Effector memory CD8-positive, alpha-beta T cell (primary cell): ENCODE data around the gene KSR2.

Experiments
- ATAC-seq: fragments of 150-1000 bp; cut with Tn5 transposase; replicated peaks from 2 replicates; pipeline ENCODE4 v1.10.0; 2021; ENCODE audit warnings: mild to moderate bottlenecking, moderate library complexity
- DNase-seq, 3 experiments: peaks; one replicate each; pipeline ENCODE4 v3.0.0; 2021
- H3K27ac Mint-ChIP-seq, 2 donors: one replicate each; pipeline ENCODE4 v1.8.0; 2022; ENCODE audit warnings: mild to moderate bottlenecking in 2 of 2, mixed read lengths in 2 of 2, moderate library complexity in 2 of 2
- H3K27me3 Mint-ChIP-seq, 2 donors: one replicate each; pipeline ENCODE4 v1.8.0; 2022; ENCODE audit warnings: mixed read lengths in 2 of 2
- H3K36me3 Mint-ChIP-seq: one replicate; pipeline ENCODE4 v1.8.0; 2022; ENCODE audit warnings: mild to moderate bottlenecking, moderate library complexity, mixed read lengths; ENCODE audit not compliant: insufficient read depth
- H3K4me1 Mint-ChIP-seq, 2 donors: one replicate each; pipeline ENCODE4 v1.8.0; 2022; ENCODE audit warnings: low read depth in 2 of 2, mixed read lengths in 2 of 2
- H3K4me3 Mint-ChIP-seq, 2 donors: one replicate each; pipeline ENCODE4 v1.8.0; 2022; ENCODE audit warnings: mild to moderate bottlenecking in 2 of 2, mixed read lengths in 2 of 2, moderate library complexity in 2 of 2
- H3K9me3 Mint-ChIP-seq, 2 donors: one replicate each; pipeline ENCODE4 v1.8.0; 2022; ENCODE audit warnings: mixed read lengths in 2 of 2

Gene KSR2

GRCh38 chr12:117936722-117937484 lies 31.9 kb downstream of the KSR2 start:
- Mint-ChIP-seq H3K27me3 (peaks cover 19 to 45% of the 10 kb centered on the region in 2 donors), H3K36me3 (no peaks in the 10 kb centered on the region), H3K27ac (no peak overlapping the region), H3K4me3 (no peak overlapping the region), H3K4me1 (no peaks in the 10 kb centered on the region), H3K9me3 (no peaks in the 10 kb centered on the region)
- ATAC-seq (no peak), DNase-seq (no peak)

GRCh38 chr12:117933545-117933944 lies 35.2 kb downstream of the KSR2 start:
- no peak for DNase-seq
- Mint-ChIP-seq H3K27me3 (peaks cover 5 to 30% of the 10 kb centered on the region in 2 donors), H3K4me3 (no peak overlapping the region), H3K36me3 (no peaks in the 10 kb centered on the region), H3K27ac (no peak overlapping the region), H3K4me1 (no peaks in the 10 kb centered on the region), H3K9me3 (no peaks in the 10 kb centered on the region)
- ATAC-seq, result no peak

- Mint-ChIP-seq H3K4me1 (no peaks in the 10 kb centered on the region), H3K27ac (no peak overlapping the region), H3K27me3 (peaks cover 26 to 30% of the 10 kb centered on the region in 2 donors), H3K9me3 (no peaks in the 10 kb centered on the region), H3K4me3 (no peak overlapping the region), H3K36me3 (no peaks in the 10 kb centered on the region)
- ATAC-seq (no peak), DNase-seq (no peak)
Observed at GRCh38 chr12:117926391-117926899, 42.3 kb downstream of the KSR2 start.

- no peak for DNase-seq
- Mint-ChIP-seq H3K4me1 (no peaks in the 10 kb centered on the region), H3K27ac (no peak overlapping the region), H3K4me3 (no peak overlapping the region), H3K36me3 (no peaks in the 10 kb centered on the region), H3K27me3 (peaks cover 41 to 43% of the 10 kb centered on the region in 2 donors), H3K9me3 (no peaks in the 10 kb centered on the region)
- ATAC-seq, result no peak
Observed at GRCh38 chr12:117921929-117922777, 46.6 kb downstream of the KSR2 start.

GRCh38 chr12:117919479-117919878 lies 49.3 kb downstream of the KSR2 start:
- no peak overlapping the region for H3K27ac Mint-ChIP-seq

GRCh38 chr12:117914686-117915085 lies 54.1 kb downstream of the KSR2 start:
- no peak overlapping the region for H3K27ac Mint-ChIP-seq
- H3K36me3 Mint-ChIP-seq, result no peaks in the 10 kb centered on the region

More at GRCh38 chr12:117919479-117919878, 49.3 kb downstream of the KSR2 start:
- Mint-ChIP-seq H3K4me3 (no peak overlapping the region), H3K27me3 (peaks cover 38 to 41% of the 10 kb centered on the region in 2 donors), H3K4me1 (no peaks in the 10 kb centered on the region), H3K36me3 (no peaks in the 10 kb centered on the region), H3K9me3 (no peaks in the 10 kb centered on the region)
- DNase-seq (no peak), ATAC-seq (no peak)

GRCh38 chr12:117912756-117913155 lies 56.0 kb downstream of the KSR2 start:
- Mint-ChIP-seq H3K4me1 (no peaks in the 10 kb centered on the region), H3K27ac (no peak overlapping the region), H3K4me3 (no peak overlapping the region), H3K9me3 (peaks cover 0 to 3% of the 10 kb centered on the region in 2 donors), H3K36me3 (no peaks in the 10 kb centered on the region), H3K27me3 (peaks cover 7 to 16% of the 10 kb centered on the region in 2 donors)
- ATAC-seq, result no peak
- no peak for DNase-seq

More at GRCh38 chr12:117914686-117915085, 54.1 kb downstream of the KSR2 start:
- Mint-ChIP-seq H3K4me3 (no peak overlapping the region), H3K27me3 (peaks cover 14 to 25% of the 10 kb centered on the region in 2 donors), H3K4me1 (no peaks in the 10 kb centered on the region), H3K9me3 (peaks cover 0 to 3% of the 10 kb centered on the region in 2 donors)
- DNase-seq, result no peak
- no peak for ATAC-seq

- no peak for ATAC-seq
Observed at GRCh38 chr12:117908411-117908810, 60.4 kb downstream of the KSR2 start.

GRCh38 chr12:117907108-117907689 lies 61.6 kb downstream of the KSR2 start:
- Mint-ChIP-seq H3K4me3 (no peak overlapping the region), H3K36me3 (no peaks in the 10 kb centered on the region), H3K9me3 (peaks cover 0 to 3% of the 10 kb centered on the region in 2 donors), H3K27ac (no peak overlapping the region), H3K4me1 (no peaks in the 10 kb centered on the region), H3K27me3 (no peaks in the 10 kb centered on the region)
- ATAC-seq (no peak), DNase-seq (no peak)

More at GRCh38 chr12:117908411-117908810, 60.4 kb downstream of the KSR2 start:
- DNase-seq, result no peak
- Mint-ChIP-seq H3K27ac (no peak overlapping the region), H3K27me3 (peaks cover 5 to 6% of the 10 kb centered on the region in 2 donors), H3K9me3 (peaks cover 0 to 3% of the 10 kb centered on the region in 2 donors), H3K4me3 (no peak overlapping the region), H3K4me1 (no peaks in the 10 kb centered on the region), H3K36me3 (no peaks in the 10 kb centered on the region)

GRCh38 chr12:117904051-117904450 lies 64.7 kb downstream of the KSR2 start:
- DNase-seq (no peak), ATAC-seq (no peak)
- Mint-ChIP-seq H3K36me3 (no peaks in the 10 kb centered on the region), H3K4me3 (no peak overlapping the region), H3K9me3 (no peaks in the 10 kb centered on the region), H3K27me3 (no peaks in the 10 kb centered on the region), H3K27ac (no peak overlapping the region), H3K4me1 (no peaks in the 10 kb centered on the region)

GRCh38 chr12:117903110-117903840 lies 65.5 kb downstream of the KSR2 start:
- Mint-ChIP-seq H3K36me3 (no peaks in the 10 kb centered on the region), H3K27ac (no peak overlapping the region), H3K9me3 (no peaks in the 10 kb centered on the region), H3K27me3 (no peaks in the 10 kb centered on the region), H3K4me1 (no peaks in the 10 kb centered on the region), H3K4me3 (no peak overlapping the region)
- DNase-seq, result no peak
- no peak for ATAC-seq

- H3K4me1 Mint-ChIP-seq, result no peaks in the 10 kb centered on the region
- no peak overlapping the region for H3K4me3 Mint-ChIP-seq
- no peaks in the 10 kb centered on the region for H3K27me3 Mint-ChIP-seq
- no peak overlapping the region for H3K27ac Mint-ChIP-seq
- no peaks in the 10 kb centered on the region for H3K36me3 Mint-ChIP-seq
- H3K9me3 Mint-ChIP-seq, result no peaks in the 10 kb centered on the region
- no peak for ATAC-seq
- DNase-seq, result no peak
Observed at GRCh38 chr12:117901631-117902030, 67.2 kb downstream of the KSR2 start.

- no peaks in the 10 kb centered on the region for H3K9me3 Mint-ChIP-seq
- H3K27ac Mint-ChIP-seq, result no peak overlapping the region
- ATAC-seq (no peak), DNase-seq (no peak)
- no peak overlapping the region for H3K4me3 Mint-ChIP-seq
- no peaks in the 10 kb centered on the region for H3K36me3 Mint-ChIP-seq
- no peaks in the 10 kb centered on the region for H3K4me1 Mint-ChIP-seq
- peaks cover 0 to 6% of the 10 kb centered on the region in 2 donors for H3K27me3 Mint-ChIP-seq
Observed at GRCh38 chr12:117900561-117900960, 68.2 kb downstream of the KSR2 start.
